ENCODE data around the gene CCN2.
A peak's percentile ranks its signal among the peaks of the same experiment; 100 is the strongest.
"Not testable (repeated sequence)": the region's sequence is repeated elsewhere in the genome, so short reads cannot be mapped to it uniquely, and the experiment has no call there.

CCN2 gene

DNA sequence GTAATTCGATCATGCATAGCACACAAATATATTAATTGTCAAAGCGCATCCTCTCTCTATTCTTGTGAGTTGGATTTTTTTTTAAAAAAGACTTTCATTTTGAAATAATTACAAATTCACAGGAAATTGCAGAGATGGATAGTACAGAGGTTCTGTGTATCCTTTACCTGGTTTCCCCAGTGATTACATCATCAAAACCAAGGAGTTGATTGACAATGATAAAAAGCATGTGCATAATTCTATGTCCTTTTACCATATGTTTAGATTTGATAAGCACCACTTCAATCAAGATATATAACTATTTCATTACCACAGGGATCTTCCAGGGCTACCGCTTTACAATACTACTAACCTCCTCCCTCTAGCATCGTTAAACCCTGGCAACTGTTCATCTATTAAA, 40.2 kb downstream of the CCN2 start:
- TF ChIP-seq, protein P1, sequence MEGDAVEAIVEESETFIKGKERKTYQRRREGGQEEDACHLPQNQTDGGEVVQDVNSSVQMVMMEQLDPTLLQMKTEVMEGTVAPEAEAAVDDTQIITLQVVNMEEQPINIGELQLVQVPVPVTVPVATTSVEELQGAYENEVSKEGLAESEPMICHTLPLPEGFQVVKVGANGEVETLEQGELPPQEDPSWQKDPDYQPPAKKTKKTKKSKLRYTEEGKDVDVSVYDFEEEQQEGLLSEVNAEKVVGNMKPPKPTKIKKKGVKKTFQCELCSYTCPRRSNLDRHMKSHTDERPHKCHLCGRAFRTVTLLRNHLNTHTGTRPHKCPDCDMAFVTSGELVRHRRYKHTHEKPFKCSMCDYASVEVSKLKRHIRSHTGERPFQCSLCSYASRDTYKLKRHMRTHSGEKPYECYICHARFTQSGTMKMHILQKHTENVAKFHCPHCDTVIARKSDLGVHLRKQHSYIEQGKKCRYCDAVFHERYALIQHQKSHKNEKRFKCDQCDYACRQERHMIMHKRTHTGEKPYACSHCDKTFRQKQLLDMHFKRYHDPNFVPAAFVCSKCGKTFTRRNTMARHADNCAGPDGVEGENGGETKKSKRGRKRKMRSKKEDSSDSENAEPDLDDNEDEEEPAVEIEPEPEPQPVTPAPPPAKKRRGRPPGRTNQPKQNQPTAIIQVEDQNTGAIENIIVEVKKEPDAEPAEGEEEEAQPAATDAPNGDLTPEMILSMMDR (conservative IDR thresholded peaks at IDR 0.05) = no peak
- H3K27ac ChIP-seq = no peak overlapping the region

DNA sequence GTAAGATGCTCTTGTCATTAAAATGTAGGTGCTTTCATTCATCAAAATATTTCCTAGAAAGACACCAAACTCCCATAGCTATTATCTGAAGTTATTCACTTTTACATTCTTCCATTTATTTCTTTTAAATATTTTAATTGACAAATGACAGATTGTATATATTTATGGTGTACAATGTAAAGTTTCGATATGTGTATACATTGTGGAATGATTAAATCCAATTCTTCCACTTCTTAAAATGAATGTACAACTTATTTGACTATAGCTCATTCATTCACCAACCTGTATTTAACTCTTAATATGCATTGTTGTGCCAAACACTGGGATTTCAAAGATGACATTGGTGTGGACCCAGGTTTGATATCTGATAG, 41.0 kb downstream of the CCN2 start:
- H3K27ac ChIP-seq = no peak overlapping the region
- TF ChIP-seq, protein P1 (conservative IDR thresholded peaks at IDR 0.05) = peak; percentile 52

DNA sequence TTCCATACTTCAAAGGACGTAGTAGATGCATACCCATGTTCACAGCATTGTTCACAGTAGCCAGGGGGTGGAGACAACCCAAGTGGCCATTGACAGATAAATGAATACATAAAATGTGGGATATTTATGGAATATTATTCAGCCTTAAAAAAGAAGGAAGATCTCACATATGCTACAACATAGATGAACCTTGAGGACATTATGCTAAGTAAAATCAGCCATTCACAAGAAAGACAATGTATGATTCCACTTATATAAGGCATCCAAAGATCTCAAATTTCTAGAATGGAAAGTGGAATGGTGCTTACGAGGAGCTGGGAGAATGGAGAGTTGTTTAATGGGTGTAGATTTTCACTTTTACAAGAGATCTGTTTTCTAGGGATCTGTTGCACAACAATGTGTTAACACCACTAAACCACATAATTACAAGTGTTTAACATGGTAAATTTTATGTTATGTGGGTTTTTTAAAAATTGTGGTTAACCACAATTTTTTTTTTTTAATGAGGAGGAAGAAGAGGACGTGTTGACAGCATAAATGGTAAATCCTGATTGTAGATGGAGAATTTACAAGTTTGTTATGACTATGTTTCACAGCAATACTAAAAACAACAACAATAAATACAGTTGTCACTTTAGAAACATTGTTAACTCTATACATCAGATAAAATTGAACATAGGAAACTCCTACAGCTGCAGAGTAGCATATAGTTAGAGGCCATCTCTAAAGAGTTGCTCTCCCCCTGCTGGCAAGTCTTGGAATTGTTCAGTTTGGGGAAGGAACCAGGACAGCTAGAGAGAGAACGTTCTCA, 41.6 kb downstream of the CCN2 start:
- TF ChIP-seq, protein P1 (conservative IDR thresholded peaks at IDR 0.05) = peak; percentile 90
- H3K27ac ChIP-seq = no peak overlapping the region

DNA sequence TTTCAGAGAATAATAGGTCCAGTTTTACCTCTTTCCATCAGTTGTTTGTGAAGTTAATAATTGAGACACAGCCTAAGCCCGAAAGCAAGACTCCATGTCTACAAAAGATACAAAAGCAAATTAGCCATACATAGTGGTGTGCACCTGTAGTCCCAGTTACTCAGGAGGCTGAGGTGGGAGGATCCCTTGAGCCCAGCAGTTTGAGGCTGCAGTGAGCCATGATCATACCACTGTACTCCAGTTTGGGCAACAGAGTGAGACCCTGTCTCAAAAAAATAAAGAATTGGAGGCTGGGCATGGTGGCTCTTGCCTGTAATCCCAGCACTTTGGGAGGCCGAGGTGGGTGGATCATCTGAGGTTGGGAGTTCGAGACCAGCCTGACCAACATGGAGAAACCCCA, 42.4 kb downstream of the CCN2 start:
- H3K27ac ChIP-seq = not testable (repeated sequence)

DNA sequence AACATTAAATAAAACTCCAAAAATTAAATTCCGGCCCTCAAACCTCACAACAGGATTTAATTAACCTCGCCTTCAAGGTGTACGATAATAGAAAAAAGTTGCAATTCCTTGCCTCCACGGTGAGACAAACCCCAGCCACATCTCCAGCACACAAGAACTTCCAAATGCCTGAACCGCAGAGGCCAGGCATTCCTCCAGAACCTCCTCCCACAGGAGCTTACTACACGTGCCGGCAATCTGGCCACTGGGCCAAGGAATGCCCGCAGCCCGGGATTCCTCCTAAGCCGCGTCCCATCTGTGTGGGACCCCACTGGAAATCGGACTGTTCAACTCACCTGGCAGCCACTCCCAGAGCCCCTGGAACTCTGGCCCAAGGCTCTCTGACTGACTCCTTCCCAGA, 47.4 kb downstream of the CCN2 start:
- not testable (repeated sequence) for H3K27ac ChIP-seq

DNA sequence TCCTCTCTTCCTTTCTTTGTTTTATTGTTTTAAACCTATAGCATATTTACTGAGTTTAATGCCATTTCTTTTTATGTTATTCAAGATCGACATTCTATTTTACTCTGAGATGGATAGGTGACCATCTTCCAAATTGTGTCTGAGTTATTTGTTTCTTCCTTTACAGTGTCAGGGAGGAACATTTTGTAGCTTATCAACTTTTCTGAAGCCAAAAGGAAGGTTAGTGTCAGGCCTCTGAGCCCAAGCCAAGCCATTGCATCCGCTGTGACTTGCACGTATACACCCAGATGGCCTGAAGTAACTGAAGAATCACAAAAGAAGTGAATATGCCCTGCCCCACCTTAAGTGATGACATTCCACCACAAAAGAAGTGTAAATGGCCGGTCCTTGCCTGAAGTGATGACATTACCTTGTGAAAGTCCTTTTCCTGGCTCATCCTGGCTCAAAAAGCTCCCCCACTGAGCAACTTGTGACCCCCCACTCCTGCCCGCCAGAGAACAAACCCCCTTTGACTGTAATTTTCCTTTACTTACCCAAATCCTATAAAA, 49.8 kb downstream of the CCN2 start:
- H3K27ac ChIP-seq = not testable (repeated sequence)

DNA sequence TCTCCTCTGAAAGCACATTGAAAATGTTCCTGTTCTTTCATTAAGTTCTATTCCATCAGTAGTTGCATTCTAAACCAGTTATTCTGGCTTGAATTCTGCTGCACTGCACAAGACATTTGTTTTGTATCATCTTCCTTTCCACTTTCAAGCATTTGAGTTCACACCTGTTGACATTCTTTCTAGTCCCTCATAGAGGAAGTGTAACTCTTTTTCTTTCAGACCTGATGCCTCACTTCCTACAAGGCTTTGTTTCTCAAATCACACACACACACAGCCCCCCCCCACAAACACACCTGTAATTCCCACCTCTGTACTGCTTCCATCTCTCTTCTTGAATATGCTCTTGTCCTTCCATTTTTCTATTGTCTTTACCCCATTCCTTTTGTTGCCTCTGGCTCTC, 50.9 kb downstream of the CCN2 start:
- TF ChIP-seq, protein P1 (conservative IDR thresholded peaks at IDR 0.05) = no peak
- H3K27ac ChIP-seq = no peak overlapping the region

DNA sequence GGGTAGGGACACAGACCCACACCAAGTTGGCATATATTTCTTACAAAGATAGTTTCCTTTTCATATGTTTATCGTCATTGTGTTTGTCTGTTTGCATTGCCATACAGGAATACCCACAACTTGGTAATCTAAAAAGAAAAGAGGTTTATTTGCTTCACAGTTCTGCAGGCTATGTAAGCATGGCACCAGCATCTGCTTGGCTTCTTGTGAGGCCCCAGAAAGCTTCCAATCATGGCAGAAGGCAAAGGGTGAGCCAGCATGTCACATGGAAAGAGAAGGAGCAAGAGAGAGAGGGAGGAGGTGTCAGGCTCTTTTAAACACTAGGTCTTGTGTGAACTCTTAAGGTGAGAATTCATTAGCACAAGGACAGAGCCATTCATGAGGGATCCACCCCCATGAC, 52.5 kb downstream of the CCN2 start:
- no peak overlapping the region for H3K27ac ChIP-seq
- TF ChIP-seq, protein P1 (conservative IDR thresholded peaks at IDR 0.05) = no peak
